HG03175 (cell line): ENCODE data around the gene IFNA10.
"Not testable (repeated sequence)": the region's sequence is repeated elsewhere in the genome, so short reads cannot be mapped to it uniquely, and the experiment has no call there.

Experiments used
- ATAC-seq: cut with Tn5 transposase; IDR thresholded peaks from one replicate; pipeline ENCODE4 v1.9.1; 2021; ENCODE audit warnings: mild to moderate bottlenecking, moderate library complexity; ENCODE audit not compliant: unreplicated experiment

IFNA10 gene

DNA sequence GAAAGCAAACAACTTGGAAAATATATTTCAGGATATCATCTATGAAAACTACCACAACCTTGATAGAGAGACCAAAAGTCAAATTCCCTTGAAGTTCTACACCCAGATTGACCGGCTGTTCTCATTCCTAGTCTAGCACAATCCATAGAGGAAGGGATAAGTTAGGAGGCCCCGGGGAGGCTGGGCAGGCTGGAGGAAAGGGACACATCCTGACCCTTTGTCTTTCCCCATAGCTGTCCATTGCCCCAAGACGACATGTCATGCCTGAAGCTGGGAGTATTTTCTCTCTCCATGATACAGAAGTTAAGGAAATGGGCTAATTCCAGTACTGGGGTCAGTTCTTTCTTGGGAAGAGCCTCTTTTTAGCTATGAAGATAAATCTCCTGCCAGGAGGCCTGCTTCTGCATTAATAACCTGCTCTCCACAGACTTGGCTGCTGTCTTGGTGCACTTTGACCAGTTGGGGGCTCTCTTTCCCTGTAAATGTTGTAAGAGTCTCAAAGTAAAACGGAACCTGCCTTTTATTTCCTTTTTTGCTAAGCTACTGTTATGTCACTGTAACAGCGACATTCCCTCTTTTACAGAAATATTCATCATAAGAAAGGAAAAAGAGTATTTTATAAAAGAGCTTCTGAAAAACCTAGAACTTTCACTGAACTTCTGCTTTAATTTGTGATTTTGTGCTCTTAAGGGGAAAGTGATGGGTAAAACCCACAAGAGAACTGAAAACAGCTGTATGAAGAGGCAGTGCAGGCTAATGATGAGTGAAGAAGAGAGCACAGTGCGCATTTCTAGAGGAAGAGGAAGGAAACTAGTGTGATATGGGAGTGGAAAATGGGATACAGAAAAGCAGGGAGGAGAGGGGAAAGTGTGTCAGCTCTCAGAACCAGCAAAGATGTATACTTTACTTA is 11.8 kb downstream of the IFNA10 start:
- peak; percentile 89 for ATAC-seq

DNA sequence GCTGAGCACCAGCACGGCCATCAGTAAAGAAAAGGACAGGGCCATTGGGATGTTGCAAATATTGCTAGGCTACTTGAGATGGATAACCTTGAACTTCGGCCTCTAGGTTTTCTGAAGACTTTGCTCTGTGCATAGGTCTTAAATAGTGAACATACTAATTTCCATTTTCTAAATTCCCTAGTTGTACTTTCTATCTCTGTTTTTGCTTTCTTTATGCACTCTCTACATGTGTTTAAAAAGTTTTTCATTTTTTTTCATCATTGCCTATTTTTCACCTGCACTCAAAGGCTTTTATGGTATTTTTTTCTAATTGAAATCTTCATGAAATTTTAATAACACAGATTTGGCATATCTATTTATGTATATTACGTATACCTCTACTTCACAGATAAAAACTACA is 19.5 kb downstream of the IFNA10 start, which contains the start of gene IFNA4:
Gene IFNA4, minus strand, starts transcription at position 101 of the 400 bp plus-strand sequence. Its CDS starts 56 bp downstream, at position 45.
- ATAC-seq, result not testable (repeated sequence)

DNA sequence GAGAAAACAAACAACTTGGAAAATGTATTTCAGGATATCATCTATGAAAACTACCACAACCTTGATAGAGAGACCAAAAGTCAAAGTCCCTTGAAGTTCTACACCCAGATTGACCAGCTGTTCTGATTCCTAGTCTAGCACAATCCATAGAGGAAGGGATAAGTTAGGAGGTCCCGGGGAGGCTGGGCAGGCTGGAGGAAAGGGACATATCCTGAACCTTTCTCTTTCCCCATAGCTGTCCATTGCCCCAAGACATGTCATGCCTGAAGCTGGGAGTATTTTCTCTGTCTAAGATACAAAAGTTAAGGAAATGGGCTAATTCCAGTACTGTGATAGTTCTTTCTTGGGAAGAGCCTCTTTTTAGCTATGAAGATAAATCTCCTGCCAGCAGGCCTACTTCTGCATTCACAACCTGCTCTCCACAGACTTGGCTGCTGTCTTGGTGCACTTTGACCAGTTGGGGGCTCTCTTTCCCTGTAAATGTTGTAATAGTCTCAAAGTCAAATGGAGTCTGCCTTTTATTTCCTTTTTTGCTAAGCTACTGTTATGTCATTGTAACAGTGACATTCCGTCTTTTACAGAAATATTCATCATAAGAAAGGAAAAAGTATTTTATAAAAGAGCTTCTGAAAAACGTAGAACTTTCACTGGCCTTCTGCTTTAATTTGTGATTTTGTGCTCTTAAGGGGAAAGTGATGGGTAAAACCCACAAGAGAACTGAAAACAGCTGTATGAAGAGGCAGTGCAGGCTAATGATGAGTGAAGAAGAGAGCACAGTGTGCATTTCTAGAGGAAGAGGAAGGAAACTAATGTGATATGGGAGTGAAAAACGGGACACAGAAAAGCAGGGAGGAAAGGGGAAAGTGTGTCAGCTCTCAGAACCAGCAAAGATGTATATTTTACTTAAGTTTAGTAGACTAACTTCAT is 23.9 kb downstream of the IFNA10 start:
- ATAC-seq, result peak; percentile 91

DNA sequence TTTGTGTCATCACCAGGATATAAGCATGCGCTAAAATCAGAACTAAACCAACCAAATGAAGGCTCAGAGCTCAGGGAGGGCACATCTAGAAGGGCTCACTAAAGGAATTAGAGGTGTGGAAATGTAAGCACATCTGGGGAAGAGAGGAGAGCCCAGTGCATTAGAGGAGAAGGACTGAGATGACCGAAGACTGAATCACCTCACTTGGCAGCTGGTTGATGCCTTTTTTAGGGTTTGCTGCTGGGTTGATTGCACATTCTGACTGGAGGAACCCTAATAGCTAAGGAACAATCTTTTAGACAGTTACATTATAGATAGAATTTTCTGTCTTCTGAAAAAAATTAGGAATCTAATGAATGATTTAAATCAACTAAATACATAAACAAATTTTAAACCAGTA is 32.3 kb downstream of the IFNA10 start:
- ATAC-seq, result no peak

DNA sequence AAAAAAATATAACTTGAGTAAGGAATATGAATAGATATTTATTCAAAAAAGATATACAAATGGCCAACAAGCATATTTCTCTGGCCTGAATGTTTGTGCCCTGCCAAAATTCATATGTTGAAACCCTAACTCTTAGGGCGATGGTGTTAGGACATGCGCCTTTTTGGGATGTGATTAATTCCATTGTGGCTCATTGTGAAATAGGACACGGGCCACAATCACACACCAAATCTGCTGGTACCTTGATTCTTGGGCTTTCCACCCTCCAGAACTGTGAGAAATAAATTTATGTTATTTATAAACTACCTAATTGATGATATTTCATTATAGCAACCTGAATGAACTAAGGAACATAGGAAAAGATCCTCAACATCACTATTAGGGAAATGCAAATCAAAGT is 34.8 kb downstream of the IFNA10 start:
- ATAC-seq, result no peak

DNA sequence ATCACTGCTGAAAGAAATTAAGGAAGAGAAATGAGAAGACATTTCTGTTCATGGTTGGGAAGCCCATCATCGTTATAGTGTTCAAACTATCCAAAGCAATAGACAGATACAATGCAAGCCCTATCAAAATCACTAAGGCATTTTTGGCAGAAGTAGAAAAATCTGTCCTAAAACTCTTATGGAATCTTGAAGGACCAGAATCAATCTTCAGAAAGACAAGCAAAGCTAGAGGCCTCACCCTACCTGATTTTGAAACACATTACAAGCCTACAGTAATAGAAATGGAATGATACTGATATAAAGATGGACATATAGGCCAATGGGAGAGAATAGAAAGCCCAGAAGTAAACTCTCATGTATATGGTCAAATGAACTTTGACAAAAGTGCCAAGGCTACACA is 35.6 kb downstream of the IFNA10 start:
- no peak for ATAC-seq

DNA sequence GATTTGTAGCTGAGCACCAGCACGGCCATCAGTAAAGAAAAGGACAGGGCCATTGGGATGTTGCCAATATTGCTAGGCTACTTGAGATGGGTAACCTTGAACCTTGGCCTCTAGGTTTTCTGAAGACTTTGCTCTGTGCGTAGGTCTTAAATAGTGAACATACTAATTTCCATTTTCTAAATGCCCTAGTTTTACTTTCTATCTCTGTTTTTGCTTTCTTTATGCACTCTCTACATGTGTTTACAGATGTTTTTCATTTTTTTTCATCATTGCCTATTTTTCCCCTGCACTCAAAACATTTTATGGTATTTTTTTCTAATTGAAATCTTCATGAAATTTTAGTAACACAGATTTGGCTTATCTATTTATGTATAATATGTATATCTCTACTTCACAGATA is 40.4 kb downstream of the IFNA10 start, which contains the start of gene IFNA21:
Gene IFNA21, minus strand, starts transcription at position 101 of the 400 bp plus-strand sequence. Its CDS starts 48 bp downstream, at position 53.
- ATAC-seq, result not testable (repeated sequence)

DNA sequence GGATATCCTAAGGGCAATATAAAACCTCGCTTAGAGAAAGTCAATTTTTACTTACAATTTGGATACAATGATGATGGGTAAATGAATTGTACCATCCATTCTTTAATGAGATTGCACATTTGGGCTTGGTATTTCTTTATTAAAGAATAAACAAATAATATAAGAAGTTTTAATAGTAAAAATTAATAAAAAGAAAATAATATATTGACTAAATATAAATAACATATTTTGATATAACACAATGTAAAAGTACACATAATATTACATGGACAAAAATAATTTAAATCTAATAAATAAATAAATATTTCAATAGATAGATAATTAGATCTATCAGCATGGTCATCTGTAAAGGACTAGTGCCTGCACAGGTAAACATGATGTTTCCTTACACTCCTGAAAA is 41.4 kb downstream of the IFNA10 start:
- no peak for ATAC-seq

DNA sequence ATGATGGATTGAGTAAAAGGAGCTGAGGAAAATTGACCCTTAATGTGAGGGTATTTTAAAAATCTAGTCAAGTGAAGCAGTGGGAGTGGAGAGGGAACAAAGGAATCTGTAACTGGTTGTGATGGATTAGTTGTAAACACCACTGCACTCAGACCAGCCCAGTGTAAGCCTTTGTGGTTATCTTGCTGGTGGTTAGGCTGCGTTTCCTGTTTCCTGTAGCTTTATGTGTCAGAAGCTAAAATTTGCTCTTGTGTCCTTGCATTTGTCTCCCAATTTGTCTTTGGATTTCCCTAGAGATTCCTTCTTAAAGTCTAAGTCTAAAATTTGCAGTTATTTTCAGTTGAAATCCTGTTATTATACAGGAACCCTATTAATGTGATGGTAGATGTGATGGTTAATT is 46.8 kb downstream of the IFNA10 start:
- ATAC-seq, result peak; percentile 88
